NCI-H774 (cell line): Measurements from ENCODE around the gene LINGO4.
A peak's percentile ranks its signal among the peaks of the same experiment; 100 is the strongest.
"Not testable (repeated sequence)": the region's sequence is repeated elsewhere in the genome, so short reads cannot be mapped to it uniquely, and the experiment has no call there.

Experiments
- DNase-seq: peaks from one replicate; lab custom pipeline; 2025; lab: John Stamatoyannopoulos, UW

The LINGO4 gene

GRCh38 chr1:151782026-151782425 lies 23.2 kb downstream of the LINGO4 start:
- DNase-seq = not testable (repeated sequence)

- not testable (repeated sequence) for DNase-seq
Measured at GRCh38 chr1:151780736-151781135, 24.5 kb downstream of the LINGO4 start.

GRCh38 chr1:151779852-151780251 lies 25.4 kb downstream of the LINGO4 start:
- DNase-seq = no peak

GRCh38 chr1:151777317-151777716 lies 27.9 kb downstream of the LINGO4 start:
- no peak for DNase-seq

GRCh38 chr1:151776665-151777062 lies 28.6 kb downstream of the LINGO4 start:
- DNase-seq = no peak

GRCh38 chr1:151775894-151776664 lies 29.1 kb downstream of the LINGO4 start:
- no peak for DNase-seq

GRCh38 chr1:151774256-151774922 lies 30.8 kb downstream of the LINGO4 start:
- DNase-seq = no peak

- DNase-seq = no peak
Measured at GRCh38 chr1:151773702-151774101, 31.5 kb downstream of the LINGO4 start.

GRCh38 chr1:151769270-151769669 lies 35.9 kb downstream of the LINGO4 start:
- DNase-seq = not testable (repeated sequence)

GRCh38 chr1:151768351-151769066 lies 36.7 kb downstream of the LINGO4 start:
- DNase-seq = not testable (repeated sequence)

- no peak for DNase-seq
Measured at GRCh38 chr1:151763990-151764389, 41.2 kb downstream of the LINGO4 start.

GRCh38 chr1:151762941-151763921 lies 42.0 kb downstream of the LINGO4 start, which contains the start of gene MRPL9:
Gene MRPL9, minus strand, starts transcription at chr1:151763496. Its CDS starts 17 bp downstream, at chr1:151763479.
- DNase-seq = peak; percentile 64

GRCh38 chr1:151760597-151761385 lies 44.4 kb downstream of the LINGO4 start:
- DNase-seq = no peak

- no peak for DNase-seq
Measured at GRCh38 chr1:151759241-151759640, 46.0 kb downstream of the LINGO4 start.

- no peak for DNase-seq
Measured at GRCh38 chr1:151756291-151756690, 48.9 kb downstream of the LINGO4 start.
